Activated naive CD8-positive, alpha-beta T cell treated with anti-CD3 and anti-CD28 coated beads for 36 hours (primary cell): ENCODE data around the gene ZSWIM4. TPM values are rescaled to one million over a fixed set of nuclear protein-coding genes. Genes with fewer than 3 reads are reported as not detected.
A peak's percentile ranks its signal among the peaks of the same experiment; 100 is the strongest.

Source experiments
- DNase-seq: peaks from one replicate; pipeline ENCODE4 v3.0.0; 2021
- H3K27ac Mint-ChIP-seq: one replicate; pipeline ENCODE4 v1.8.0; 2022; ENCODE audit warnings: mild to moderate bottlenecking, moderate library complexity, mixed read lengths
- H3K27me3 Mint-ChIP-seq: one replicate; pipeline ENCODE4 v1.8.0; 2022; ENCODE audit warnings: mild to moderate bottlenecking, mixed read lengths
- H3K36me3 Mint-ChIP-seq: one replicate; pipeline ENCODE4 v1.8.0; 2021; ENCODE audit warnings: mild to moderate bottlenecking, mixed read lengths
- H3K4me1 Mint-ChIP-seq: one replicate; pipeline ENCODE4 v1.8.0; 2021; ENCODE audit warnings: mixed read lengths
- H3K4me3 Mint-ChIP-seq: one replicate; pipeline ENCODE4 v1.8.0; 2022; ENCODE audit warnings: mild to moderate bottlenecking, moderate library complexity, mixed read lengths
- H3K9me3 Mint-ChIP-seq: one replicate; pipeline ENCODE4 v1.8.0; 2022; ENCODE audit warnings: mixed read lengths
- total RNA-seq, 2 experiments: library from RNA; stranded (reverse); gene quantifications; one replicate each; pipeline ENCODE4 v1.2.3, GENCODE V29; 2021

Gene ZSWIM4
- total RNA-seq, 2 experiments from 2014 or later: 4.3 to 4.4 TPM

DNA sequence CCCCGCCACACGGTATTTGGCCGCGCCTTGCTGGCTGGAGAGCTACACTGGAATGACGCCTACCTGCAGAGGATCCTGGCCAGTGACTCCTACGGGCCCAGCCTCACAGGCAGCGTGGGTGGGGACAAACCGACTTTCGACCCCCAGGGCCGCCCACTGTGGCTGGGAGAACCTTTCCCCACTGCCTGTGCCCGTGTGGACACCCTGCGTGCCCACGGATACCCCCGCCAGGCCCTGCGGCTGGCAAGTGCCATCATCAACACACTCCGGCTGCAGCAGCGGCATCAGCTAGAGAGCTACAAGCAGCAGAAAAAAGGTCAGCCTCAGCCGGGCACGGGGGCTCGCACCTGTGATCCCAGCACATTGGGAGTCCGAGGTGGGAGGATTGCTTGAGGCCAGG is 19.3 kb downstream of the ZSWIM4 start:
- Mint-ChIP-seq H3K27ac (no peak overlapping the region), H3K4me3 (no peak overlapping the region), H3K4me1 (peaks cover 2% of the 10 kb centered on the region), H3K27me3 (no peaks in the 10 kb centered on the region), H3K36me3 (peaks cover 8% of the 10 kb centered on the region), H3K9me3 (no peaks in the 10 kb centered on the region)
- no peak for DNase-seq

DNA sequence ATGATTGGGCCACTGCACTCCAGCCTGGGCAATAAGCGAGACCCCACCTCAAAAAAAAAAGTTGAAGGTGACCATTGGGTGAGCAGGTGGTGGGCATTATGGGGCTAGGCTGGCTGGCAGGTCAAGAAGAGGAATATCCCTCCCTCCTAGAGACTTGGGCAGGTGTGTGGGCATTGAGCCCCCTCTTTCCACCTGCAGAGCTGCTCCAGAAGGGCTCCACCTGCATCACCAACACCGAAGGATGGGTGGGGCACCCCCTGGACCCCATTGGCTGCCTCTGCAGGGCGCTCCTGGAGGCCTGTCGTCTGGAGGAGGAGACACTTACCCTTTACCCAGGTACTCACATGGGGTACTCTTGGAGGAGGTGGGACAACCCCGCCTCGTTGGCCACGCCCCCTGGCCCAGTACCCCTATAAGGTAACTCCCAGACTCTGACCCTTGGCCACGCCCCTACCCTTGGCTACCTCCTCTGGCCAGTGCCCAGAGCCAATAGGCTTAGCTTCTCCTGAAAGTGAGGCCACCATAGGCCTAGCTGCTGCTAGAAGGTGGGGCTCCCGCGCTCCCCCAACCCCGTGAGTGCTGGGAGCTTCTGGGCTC is 21.9 kb downstream of the ZSWIM4 start:
- Mint-ChIP-seq H3K9me3 (no peaks in the 10 kb centered on the region), H3K27ac (no peak overlapping the region), H3K36me3 (peaks cover 8% of the 10 kb centered on the region), H3K27me3 (no peaks in the 10 kb centered on the region), H3K4me1 (peaks cover 2% of the 10 kb centered on the region), H3K4me3 (peak overlapping the region; percentile 29)
- peak; percentile 31 for DNase-seq

DNA sequence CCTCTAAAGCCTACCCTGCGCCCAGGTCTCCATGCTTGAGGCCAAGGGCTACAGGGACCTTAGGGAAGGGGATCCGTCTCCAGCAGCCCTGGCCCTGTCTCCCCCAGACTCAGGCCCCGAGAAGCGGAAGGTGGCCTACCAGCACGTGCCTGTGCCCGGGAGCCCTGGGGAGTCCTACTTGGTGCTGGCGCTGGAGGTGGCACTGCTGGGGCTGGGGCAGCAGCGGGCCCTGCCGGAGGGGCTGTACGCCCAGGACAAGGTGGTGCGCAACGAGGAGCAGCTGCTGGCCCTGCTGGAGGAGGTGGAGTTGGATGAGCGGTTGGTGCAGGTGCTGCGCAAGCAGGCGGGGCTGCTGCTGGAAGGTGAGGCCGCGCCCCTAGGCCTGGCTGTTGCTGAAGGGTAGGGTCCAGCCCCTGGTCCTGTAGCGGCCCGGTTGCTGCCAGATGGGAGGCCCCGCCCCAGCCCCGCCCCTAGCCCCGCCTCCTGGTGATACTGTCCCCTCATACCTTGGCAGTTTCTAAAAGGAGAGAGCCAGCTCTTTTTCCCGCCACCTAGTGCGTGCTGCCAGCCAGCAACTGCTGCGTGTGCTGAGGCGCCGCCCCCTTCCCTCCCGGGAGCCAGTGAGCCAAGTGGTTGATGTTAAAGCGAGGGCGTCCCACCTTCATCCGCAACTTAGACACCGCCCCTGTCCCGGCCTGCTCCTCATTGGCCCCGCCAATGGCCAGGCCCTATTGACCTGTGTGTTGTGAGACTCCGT is 22.6 kb downstream of the ZSWIM4 start:
- no peaks in the 10 kb centered on the region for H3K27me3 Mint-ChIP-seq
- peaks cover 8% of the 10 kb centered on the region for H3K36me3 Mint-ChIP-seq
- no peak overlapping the region for H3K27ac Mint-ChIP-seq
- no peaks in the 10 kb centered on the region for H3K9me3 Mint-ChIP-seq
- H3K4me1 Mint-ChIP-seq: peaks cover 2% of the 10 kb centered on the region
- DNase-seq: peak; percentile 36
- H3K4me3 Mint-ChIP-seq: peak overlapping the region; percentile 29

DNA sequence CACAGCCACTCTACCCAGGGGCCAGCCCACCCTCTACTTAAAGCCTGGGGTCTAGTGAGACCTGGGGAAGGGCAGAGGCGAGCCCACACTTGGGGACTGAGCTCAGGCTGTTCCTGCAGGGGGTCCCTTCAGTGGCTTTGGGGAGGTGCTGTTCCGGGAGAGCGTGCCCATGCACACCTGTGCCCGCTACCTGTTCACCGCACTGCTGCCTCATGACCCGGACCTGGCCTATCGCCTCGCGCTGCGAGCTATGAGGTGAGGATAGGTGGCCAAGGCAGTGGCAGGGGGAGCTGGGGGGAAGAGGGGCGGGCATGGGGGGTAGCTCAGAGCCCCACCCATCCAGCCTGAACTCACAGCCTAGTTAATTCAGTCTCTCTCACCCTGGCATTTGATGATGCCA is 24.0 kb downstream of the ZSWIM4 start:
- H3K27ac Mint-ChIP-seq: no peak overlapping the region
- peaks cover 2% of the 10 kb centered on the region for H3K4me1 Mint-ChIP-seq
- H3K9me3 Mint-ChIP-seq: no peaks in the 10 kb centered on the region
- no peaks in the 10 kb centered on the region for H3K27me3 Mint-ChIP-seq
- H3K4me3 Mint-ChIP-seq: no peak overlapping the region
- H3K36me3 Mint-ChIP-seq: peaks cover 4% of the 10 kb centered on the region
- DNase-seq: no peak

DNA sequence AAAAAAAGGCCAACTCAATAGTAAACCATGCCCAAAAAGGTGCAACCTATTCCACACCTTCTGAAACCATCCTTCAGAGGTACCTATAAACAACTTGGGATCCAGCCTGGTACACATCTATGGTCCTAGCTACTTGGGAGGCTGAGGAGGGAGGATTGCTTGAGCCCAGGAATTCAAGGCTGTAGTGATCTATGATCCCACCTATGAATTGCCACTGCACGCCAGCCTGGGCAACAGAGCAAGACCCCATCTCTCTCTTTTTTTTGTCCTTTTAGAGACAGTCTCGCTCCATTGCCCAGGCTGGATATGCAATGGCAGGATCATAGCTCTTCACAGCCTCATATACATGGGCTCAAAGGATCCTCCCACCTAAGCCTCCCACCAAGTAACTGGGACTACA is 26.0 kb downstream of the ZSWIM4 start:
- no peak overlapping the region for H3K4me3 Mint-ChIP-seq
- H3K9me3 Mint-ChIP-seq: no peaks in the 10 kb centered on the region
- H3K4me1 Mint-ChIP-seq: peaks cover 6% of the 10 kb centered on the region
- H3K27me3 Mint-ChIP-seq: no peaks in the 10 kb centered on the region
- DNase-seq: no peak
- peaks cover 8% of the 10 kb centered on the region for H3K36me3 Mint-ChIP-seq
- H3K27ac Mint-ChIP-seq: no peak overlapping the region

DNA sequence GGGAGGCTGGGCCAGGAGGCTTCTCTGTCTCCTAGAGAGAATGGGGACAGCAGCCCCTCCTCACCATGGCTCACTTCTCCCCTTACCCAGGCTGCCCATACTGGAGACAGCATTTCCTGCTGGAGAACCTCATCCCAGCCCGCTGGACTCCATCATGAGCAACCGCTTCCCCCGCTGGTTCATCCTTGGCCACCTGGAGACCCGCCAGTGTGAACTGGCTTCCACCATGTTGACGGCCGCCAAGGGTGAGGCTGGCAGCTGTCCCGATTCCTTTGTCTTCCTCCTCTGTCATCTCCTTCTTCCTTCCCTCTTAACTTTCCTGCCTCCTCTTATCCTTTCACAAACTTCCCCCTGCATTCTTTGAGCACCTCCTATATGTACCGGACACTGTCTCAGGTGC is 28.0 kb downstream of the ZSWIM4 start:
- H3K9me3 Mint-ChIP-seq: no peaks in the 10 kb centered on the region
- no peaks in the 10 kb centered on the region for H3K27me3 Mint-ChIP-seq
- peaks cover 8% of the 10 kb centered on the region for H3K36me3 Mint-ChIP-seq
- no peak overlapping the region for H3K4me3 Mint-ChIP-seq
- H3K27ac Mint-ChIP-seq: no peak overlapping the region
- peaks cover 6% of the 10 kb centered on the region for H3K4me1 Mint-ChIP-seq
- no peak for DNase-seq

DNA sequence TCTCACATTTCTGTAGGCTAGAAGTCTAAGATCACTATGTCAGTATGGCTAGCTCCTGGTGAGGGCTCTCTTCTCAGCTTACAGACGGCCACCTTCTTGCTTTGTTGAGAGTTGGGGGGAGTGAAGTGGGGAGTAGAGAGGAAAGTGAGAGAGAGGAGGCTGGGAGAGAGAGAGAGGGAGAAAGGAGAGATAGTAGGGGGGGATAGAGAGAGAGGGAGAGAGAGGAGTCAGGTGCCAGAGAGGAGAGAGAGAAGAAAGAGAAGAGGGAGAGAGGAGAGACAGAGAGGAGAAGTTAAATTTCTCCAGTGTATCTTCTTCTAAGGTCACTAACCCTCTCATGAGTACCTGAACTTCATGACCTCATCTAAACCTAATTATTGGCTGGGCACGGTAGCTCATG is 28.7 kb downstream of the ZSWIM4 start:
- no peaks in the 10 kb centered on the region for H3K9me3 Mint-ChIP-seq
- no peak for DNase-seq
- H3K36me3 Mint-ChIP-seq: peaks cover 7% of the 10 kb centered on the region
- peaks cover 6% of the 10 kb centered on the region for H3K4me1 Mint-ChIP-seq
- H3K4me3 Mint-ChIP-seq: no peak overlapping the region
- H3K27ac Mint-ChIP-seq: no peak overlapping the region
- no peaks in the 10 kb centered on the region for H3K27me3 Mint-ChIP-seq

DNA sequence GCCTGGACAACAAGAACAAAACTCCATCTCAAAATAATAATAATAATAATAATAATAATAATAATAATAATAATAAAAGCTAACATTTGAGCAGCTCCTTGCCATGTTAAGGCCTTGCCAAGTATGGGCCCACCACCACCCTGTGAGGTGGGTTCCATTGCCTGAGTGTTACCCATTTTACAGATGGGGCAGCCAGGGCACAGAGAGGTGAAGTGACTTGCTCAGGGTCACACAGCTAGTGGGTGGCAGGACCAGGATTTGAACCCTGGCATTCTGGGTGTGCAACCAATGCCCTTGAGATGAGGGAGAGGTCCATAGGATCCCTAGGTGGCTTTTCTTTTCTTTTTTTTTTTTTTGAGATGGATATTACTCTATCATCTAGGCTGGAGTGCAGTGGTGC is 29.5 kb downstream of the ZSWIM4 start:
- Mint-ChIP-seq H3K4me1 (peaks cover 6% of the 10 kb centered on the region), H3K4me3 (no peak overlapping the region), H3K36me3 (peaks cover 7% of the 10 kb centered on the region), H3K27ac (no peak overlapping the region), H3K27me3 (no peaks in the 10 kb centered on the region), H3K9me3 (no peaks in the 10 kb centered on the region)
- no peak for DNase-seq

DNA sequence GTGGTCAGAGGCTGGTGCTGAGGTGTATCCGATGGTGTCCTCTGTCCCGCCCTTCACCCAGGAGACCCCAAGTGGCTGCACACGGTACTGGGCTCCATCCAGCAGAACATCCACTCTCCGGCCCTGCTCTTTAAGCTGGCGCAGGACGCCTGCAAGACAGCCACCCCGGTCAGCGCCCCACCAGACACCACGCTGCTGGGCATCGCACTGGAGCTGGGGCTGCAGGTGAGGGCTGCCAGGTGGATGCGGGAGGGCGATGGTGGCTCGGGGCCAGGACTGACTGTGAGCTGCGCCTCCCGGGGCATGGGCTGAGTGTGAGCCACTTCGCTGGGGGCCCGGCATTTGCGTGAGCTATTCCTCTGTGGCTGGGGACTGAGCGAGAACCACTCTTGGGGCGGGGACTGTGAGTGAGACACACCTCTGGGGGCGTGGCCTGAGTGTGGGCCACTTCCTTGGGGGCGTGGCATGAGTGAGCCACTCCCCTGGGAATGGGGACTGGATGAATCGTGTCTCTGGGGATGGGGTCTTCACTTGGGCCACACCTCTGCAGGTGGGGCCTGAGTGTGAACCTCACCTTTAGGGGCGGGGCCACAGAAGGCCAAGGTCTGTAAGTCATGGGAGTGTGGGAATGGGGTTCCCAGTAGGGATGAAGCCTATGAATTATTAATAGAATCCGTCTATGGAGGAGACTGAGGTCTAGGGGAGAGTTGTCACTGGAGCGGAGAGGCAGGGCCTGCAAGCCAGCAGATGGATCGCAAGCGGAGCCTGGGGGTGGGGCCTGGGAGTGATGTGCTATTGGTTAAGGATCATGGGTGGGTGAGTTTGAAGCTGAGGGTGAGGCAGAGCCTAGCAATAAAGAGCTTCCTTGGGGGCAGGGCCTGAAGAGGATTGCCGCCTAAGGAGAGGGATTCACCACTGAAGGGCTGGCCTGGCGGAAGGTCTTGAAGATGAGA is 30.5 kb downstream of the ZSWIM4 start:
- no peak for DNase-seq
- Mint-ChIP-seq H3K27me3 (no peaks in the 10 kb centered on the region), H3K36me3 (peaks cover 8% of the 10 kb centered on the region), H3K9me3 (no peaks in the 10 kb centered on the region), H3K4me3 (no peak overlapping the region), H3K4me1 (peaks cover 7% of the 10 kb centered on the region), H3K27ac (no peak overlapping the region)

DNA sequence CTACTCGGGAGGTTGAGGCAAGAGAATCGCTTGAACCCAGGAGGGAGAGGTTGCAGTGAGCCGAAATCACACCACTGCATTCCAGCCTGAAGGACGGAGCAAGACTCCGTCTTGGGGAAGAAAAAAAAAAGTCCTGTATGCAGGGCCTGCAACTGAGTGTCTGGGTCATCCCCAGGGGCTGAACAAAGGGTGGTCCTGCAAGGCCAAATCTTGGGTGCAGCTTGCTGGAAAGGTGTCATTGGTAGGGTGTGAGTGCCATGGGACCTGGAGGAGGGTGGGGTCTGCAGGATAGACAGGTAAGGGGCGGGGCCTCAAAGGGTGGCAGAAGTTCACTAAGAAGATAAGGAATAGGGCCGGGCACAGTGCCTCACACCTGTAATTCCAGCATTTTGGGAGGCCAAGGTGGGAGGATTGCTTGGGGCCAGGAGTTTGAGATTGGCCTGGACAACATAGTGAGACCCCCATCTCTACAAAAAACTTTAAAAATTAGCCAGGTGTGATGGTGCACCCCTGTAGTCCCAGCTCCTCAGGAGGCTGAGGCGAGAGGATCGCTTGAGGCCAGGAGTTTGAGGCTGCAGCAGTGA is 31.5 kb downstream of the ZSWIM4 start:
- H3K4me3 Mint-ChIP-seq: no peak overlapping the region
- H3K36me3 Mint-ChIP-seq: peaks cover 11% of the 10 kb centered on the region
- H3K4me1 Mint-ChIP-seq: peaks cover 9% of the 10 kb centered on the region
- H3K9me3 Mint-ChIP-seq: no peaks in the 10 kb centered on the region
- H3K27me3 Mint-ChIP-seq: no peaks in the 10 kb centered on the region
- DNase-seq: no peak
- no peak overlapping the region for H3K27ac Mint-ChIP-seq

DNA sequence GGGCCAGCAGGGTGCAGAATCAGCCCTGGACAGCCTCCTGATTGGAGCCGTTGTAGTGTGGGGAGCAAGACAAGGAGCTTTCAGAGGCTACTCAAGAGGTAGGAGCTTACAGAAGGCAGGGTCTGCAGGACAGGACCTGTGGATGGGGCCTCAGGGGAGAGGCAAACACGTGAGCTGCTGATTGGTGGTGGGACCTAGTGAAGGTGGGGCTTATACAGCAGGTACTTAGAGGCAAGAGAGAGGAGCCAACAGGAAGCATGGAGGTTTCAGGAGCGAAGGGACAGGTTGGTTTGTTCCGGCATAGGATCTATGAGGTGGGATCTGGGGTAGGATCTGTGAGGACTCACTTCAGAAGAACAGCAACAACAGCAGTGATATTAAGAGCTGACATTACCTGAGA is 32.4 kb downstream of the ZSWIM4 start:
- H3K27ac Mint-ChIP-seq: no peak overlapping the region
- H3K4me3 Mint-ChIP-seq: no peak overlapping the region
- H3K36me3 Mint-ChIP-seq: peaks cover 11% of the 10 kb centered on the region
- H3K4me1 Mint-ChIP-seq: peaks cover 9% of the 10 kb centered on the region
- DNase-seq: no peak
- H3K9me3 Mint-ChIP-seq: no peaks in the 10 kb centered on the region
- no peaks in the 10 kb centered on the region for H3K27me3 Mint-ChIP-seq

DNA sequence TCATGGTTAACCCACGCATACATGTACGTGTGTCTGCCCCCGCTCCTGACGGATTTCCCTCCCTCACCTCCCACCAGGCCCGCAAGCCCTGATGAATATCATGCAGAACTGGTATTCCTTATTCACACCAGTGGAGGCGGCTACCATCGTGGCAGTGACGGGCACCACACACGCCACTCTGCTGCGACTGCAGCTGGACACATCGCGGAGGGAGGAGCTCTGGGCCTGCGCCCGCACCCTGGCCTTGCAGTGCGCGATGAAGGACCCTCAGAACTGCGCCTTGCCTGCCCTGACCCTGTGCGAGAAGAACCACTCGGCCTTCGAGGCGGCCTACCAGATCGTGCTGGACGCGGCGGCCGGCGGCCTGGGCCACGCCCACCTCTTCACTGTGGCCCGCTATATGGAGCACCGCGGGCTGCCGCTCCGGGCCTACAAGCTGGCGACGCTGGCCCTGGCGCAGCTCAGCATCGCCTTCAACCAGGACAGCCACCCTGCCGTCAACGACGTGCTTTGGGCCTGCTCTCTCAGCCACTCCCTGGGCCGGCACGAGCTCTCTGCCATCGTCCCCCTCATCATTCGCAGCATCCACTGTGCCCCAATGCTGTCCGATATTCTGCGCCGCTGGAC is 35.0 kb downstream of the ZSWIM4 start:
- H3K36me3 Mint-ChIP-seq: peaks cover 27% of the 10 kb centered on the region
- H3K4me3 Mint-ChIP-seq: no peak overlapping the region
- peaks cover 23% of the 10 kb centered on the region for H3K4me1 Mint-ChIP-seq
- no peaks in the 10 kb centered on the region for H3K9me3 Mint-ChIP-seq
- no peak overlapping the region for H3K27ac Mint-ChIP-seq
- no peaks in the 10 kb centered on the region for H3K27me3 Mint-ChIP-seq
- no peak for DNase-seq

DNA sequence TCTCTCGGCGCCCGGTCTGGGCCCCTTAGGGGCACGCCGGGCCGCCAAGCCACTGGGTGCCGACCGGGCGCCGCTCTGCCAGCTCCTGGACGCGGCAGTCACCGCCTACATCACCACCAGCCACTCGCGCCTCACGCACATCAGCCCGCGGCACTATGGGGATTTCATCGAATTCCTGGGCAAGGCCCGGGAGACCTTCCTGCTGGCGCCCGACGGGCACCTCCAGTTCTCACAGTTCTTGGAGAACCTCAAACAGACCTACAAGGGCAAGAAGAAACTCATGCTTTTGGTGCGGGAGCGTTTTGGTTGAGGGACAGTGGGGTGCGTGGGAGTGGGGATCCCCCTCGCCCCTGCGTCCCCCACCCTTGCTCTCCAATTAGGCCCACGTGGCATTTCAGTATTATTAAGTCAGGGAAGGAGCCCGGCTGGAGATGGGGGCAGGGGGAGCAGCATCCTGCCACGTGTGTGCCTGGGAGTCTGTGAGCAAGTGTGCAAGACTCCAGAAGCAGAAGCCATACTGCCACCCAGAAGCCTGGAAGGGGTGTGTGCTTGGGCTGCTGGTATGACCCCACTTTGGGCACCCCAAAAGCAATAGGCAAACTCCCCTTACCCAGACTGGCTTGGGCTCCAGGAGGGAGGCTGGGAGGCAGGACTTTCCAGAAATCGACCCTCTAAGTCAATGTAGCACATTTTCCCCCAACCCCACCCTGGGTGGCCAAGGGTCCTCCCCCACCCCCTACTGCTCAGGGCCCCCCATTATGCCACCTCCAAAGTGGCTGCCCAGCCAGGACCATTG is 35.7 kb downstream of the ZSWIM4 start:
- no peak for DNase-seq
- peaks cover 25% of the 10 kb centered on the region for H3K36me3 Mint-ChIP-seq
- no peaks in the 10 kb centered on the region for H3K9me3 Mint-ChIP-seq
- peaks cover 24% of the 10 kb centered on the region for H3K4me1 Mint-ChIP-seq
- H3K4me3 Mint-ChIP-seq: no peak overlapping the region
- H3K27me3 Mint-ChIP-seq: no peaks in the 10 kb centered on the region
- no peak overlapping the region for H3K27ac Mint-ChIP-seq
